ENCODE results near the gene CPEB4. TPM values are rescaled to one million over a fixed set of nuclear protein-coding genes. Genes with fewer than 3 reads are reported as not detected.

CPEB4 gene
- total RNA-seq, 1 donor from 2014 or later: 12.5 TPM

DNA sequence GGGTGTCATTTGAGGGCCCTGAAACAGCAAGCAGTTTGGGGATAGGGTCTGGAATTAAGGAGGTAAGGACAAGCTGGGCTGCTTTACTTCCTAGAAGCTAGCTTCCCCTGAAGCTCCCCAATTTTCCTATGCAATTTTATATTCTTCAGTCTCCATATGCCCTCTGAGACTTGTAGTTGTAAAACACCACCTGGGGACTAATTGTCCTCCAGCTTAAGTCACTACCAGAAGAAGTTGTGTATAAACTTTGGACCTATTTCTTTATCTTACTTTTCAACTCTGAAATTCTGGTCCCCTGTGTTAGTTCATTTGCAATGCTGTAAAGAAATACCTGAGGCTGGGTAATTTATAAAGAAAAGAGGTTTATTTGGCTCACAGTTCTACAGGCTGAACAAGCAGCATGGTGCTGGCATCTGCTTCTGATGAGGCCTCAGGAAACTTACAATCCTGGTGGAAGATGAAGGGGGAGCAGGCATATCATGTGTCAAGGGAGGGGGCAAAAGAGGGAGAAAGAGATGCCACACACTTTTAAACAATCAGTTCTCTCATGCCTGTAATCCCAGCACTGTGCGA is 41.1 kb upstream of the CPEB4 start:
- H3K4me2 ChIP-seq: no peak overlapping the region
- H3K4me3 ChIP-seq: no peak overlapping the region
- no peak overlapping the region for H3K9ac ChIP-seq
- H3K79me2 ChIP-seq (ENCODE audit: low read depth): no peaks in the 10 kb centered on the region
- Mint-ChIP-seq H3K9me3 (peaks cover 9% of the 10 kb centered on the region), H3K4me1 (peaks cover 6% of the 10 kb centered on the region), H3K4me3 (no peak overlapping the region), H3K27me3 (ENCODE audit: insufficient read depth, low read depth) (peaks cover 4% of the 10 kb centered on the region), H3K27ac (no peak overlapping the region), H3K36me3 (no peaks in the 10 kb centered on the region)
- no peaks in the 10 kb centered on the region for H3F3A ChIP-seq (ENCODE audit: low read depth)
- no peak for DNase-seq (ENCODE audit: low spot score)
- no peak overlapping the region for H2AFZ ChIP-seq (replicated peaks)
- no peaks in the 10 kb centered on the region for H3K36me3 ChIP-seq
- H3K9me3 ChIP-seq (ENCODE audit: low read depth): no peaks in the 10 kb centered on the region
- no peak overlapping the region for H3K27ac ChIP-seq
- H4K20me1 ChIP-seq (ENCODE audit: low read depth): no peaks in the 10 kb centered on the region
- no peak for TF ChIP-seq EZH2phosphoT487 (IDR thresholded peaks at IDR 0.05)
- TF ChIP-seq, protein P1, sequence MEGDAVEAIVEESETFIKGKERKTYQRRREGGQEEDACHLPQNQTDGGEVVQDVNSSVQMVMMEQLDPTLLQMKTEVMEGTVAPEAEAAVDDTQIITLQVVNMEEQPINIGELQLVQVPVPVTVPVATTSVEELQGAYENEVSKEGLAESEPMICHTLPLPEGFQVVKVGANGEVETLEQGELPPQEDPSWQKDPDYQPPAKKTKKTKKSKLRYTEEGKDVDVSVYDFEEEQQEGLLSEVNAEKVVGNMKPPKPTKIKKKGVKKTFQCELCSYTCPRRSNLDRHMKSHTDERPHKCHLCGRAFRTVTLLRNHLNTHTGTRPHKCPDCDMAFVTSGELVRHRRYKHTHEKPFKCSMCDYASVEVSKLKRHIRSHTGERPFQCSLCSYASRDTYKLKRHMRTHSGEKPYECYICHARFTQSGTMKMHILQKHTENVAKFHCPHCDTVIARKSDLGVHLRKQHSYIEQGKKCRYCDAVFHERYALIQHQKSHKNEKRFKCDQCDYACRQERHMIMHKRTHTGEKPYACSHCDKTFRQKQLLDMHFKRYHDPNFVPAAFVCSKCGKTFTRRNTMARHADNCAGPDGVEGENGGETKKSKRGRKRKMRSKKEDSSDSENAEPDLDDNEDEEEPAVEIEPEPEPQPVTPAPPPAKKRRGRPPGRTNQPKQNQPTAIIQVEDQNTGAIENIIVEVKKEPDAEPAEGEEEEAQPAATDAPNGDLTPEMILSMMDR (IDR thresholded peaks at IDR 0.05): no peak
- TF ChIP-seq EZH2 (IDR thresholded peaks at IDR 0.05): no peak
- H3K27me3 ChIP-seq: no peaks in the 10 kb centered on the region
- no peaks in the 10 kb centered on the region for H3K4me1 ChIP-seq

DNA sequence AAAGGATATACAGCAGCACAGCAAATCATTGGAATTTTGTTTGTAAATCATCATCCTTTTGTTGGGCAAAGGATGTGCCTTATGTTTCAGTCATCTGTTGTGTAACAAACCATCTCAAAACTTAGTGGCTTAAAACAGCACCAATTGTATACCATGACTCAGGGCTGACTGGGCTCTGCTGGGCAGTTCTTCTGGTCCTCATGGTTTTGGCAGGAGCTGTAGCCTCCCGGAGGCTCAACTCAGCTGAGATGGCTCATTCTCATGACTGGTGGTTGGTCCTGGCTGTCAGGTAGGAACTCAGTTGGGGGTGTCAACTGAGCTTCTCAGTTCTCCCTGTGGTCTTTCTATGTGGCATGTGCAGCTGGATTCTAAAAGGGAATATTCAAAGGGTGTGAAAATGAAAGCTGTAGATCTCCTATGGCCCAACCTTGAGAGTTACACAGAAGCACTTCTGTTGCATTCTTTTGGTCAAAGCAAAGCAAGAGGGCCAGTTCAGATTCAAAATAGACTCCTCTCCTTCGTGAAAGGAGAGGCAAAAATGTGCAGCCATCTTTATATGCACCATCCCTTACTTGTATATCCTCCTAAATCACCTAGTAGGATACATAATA is 39.1 kb upstream of the CPEB4 start:
- no peaks in the 10 kb centered on the region for H3K36me3 ChIP-seq
- peaks cover 9% of the 10 kb centered on the region for H3K9me3 Mint-ChIP-seq
- no peaks in the 10 kb centered on the region for H3K9me3 ChIP-seq (ENCODE audit: low read depth)
- TF ChIP-seq, protein P1 (IDR thresholded peaks at IDR 0.05): no peak
- TF ChIP-seq EZH2phosphoT487 (IDR thresholded peaks at IDR 0.05) (no peak), EZH2 (IDR thresholded peaks at IDR 0.05) (no peak)
- no peak overlapping the region for H3K4me2 ChIP-seq
- H3K27ac Mint-ChIP-seq: no peak overlapping the region
- H3K9ac ChIP-seq: no peak overlapping the region
- peaks cover 6% of the 10 kb centered on the region for H3K4me1 Mint-ChIP-seq
- no peak overlapping the region for H3K4me3 Mint-ChIP-seq
- H3K36me3 Mint-ChIP-seq: no peaks in the 10 kb centered on the region
- DNase-seq (ENCODE audit: low spot score): no peak
- H3K4me3 ChIP-seq: no peak overlapping the region
- H4K20me1 ChIP-seq (ENCODE audit: low read depth): no peaks in the 10 kb centered on the region
- H3K27me3 Mint-ChIP-seq (ENCODE audit: insufficient read depth, low read depth): peaks cover 4% of the 10 kb centered on the region
- H2AFZ ChIP-seq (replicated peaks): no peak overlapping the region
- no peaks in the 10 kb centered on the region for H3K4me1 ChIP-seq
- H3K27me3 ChIP-seq: no peaks in the 10 kb centered on the region
- no peaks in the 10 kb centered on the region for H3F3A ChIP-seq (ENCODE audit: low read depth)
- H3K27ac ChIP-seq: no peak overlapping the region
- H3K79me2 ChIP-seq (ENCODE audit: low read depth): no peaks in the 10 kb centered on the region

DNA sequence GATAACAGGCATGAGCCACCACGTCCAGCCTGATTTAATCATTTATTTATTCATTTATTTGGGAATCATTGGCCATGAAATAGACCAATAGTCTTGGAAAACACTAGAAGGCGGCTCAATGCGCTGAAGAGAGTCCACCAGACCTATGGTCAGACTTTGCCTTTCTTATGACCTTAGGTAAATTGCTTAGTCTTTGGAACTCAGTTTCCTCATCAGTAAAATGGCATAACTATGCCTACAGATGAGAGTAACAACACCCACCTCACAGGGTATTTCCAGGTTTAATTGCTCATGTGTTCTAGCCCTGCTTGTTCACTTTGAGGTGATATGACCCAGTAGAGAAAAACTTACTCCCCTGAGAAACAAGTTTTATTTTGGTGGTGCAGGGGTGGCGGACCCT is 38.2 kb upstream of the CPEB4 start:
- Histone ChIP-seq H2AFZ (replicated peaks) (no peak overlapping the region), H3K27me3 (no peaks in the 10 kb centered on the region), H4K20me1 (ENCODE audit: low read depth) (no peaks in the 10 kb centered on the region), H3K4me2 (no peak overlapping the region), H3K9me3 (ENCODE audit: low read depth) (no peaks in the 10 kb centered on the region), H3K4me3 (no peak overlapping the region), H3K79me2 (ENCODE audit: low read depth) (no peaks in the 10 kb centered on the region), H3F3A (ENCODE audit: low read depth) (no peaks in the 10 kb centered on the region), H3K27ac (no peak overlapping the region), H3K9ac (no peak overlapping the region), H3K4me1 (no peaks in the 10 kb centered on the region), H3K36me3 (no peaks in the 10 kb centered on the region)
- TF ChIP-seq, protein P1 (IDR thresholded peaks at IDR 0.05): no peak
- TF ChIP-seq EZH2phosphoT487 (IDR thresholded peaks at IDR 0.05) (no peak), EZH2 (IDR thresholded peaks at IDR 0.05) (no peak)
- H3K27me3 Mint-ChIP-seq (ENCODE audit: insufficient read depth, low read depth): peaks cover 4% of the 10 kb centered on the region
- peaks cover 9% of the 10 kb centered on the region for H3K9me3 Mint-ChIP-seq
- peaks cover 6% of the 10 kb centered on the region for H3K4me1 Mint-ChIP-seq
- DNase-seq (ENCODE audit: low spot score): no peak
- no peaks in the 10 kb centered on the region for H3K36me3 Mint-ChIP-seq
- no peak overlapping the region for H3K27ac Mint-ChIP-seq
- H3K4me3 Mint-ChIP-seq: no peak overlapping the region
